ENCODE results near the gene NEK2. TPM values are rescaled to one million over a fixed set of nuclear protein-coding genes. Genes with fewer than 3 reads are reported as not detected.
"Not testable (repeated sequence)": the region's sequence is repeated elsewhere in the genome, so short reads cannot be mapped to it uniquely, and the experiment has no call there.

NEK2 gene
- total RNA-seq = 1 to 10 TPM in 1 of 3 donors, not detected in 2; 1.8 TPM

DNA sequence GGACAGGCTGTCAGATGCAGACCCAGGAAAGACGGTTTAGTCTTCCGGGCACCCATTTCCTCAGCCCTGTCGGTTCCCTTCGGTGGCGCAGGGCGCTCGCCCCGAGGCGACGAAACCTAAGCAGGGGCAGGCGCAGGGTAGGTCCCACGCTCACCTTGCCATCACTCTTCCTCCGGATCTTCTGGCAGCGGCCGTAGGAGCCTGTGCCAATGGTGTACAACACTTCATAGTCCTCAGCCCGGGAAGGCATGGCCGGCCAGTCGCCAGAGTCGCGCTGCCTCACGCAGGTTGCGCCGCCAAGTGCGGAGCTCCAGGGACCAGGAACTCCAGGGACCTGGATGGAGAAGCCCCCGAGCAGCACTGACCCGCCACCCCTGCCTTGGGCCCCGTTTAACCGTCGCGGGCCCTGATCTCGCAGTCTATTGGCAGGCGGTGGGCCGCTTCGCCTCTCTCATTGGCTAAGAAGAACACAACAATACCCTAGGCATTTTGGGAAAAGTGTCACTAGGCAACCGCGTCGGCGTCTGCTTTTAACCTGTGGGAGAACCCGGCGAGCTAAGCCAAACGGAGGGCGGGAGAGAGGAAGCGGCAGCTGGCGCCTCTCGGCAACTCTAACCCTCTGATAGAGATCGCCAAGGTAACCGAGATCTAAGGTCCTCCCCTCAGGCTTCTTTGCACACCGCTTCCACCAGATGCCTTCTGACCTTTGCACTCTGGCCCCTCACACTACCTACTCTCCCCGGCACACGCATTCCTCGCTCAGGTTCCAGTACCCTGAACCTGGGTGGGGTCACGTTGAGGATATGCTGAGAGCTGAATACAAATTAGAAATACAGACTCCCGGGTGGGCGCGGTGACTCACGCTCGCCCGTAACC lies at the start of gene NEK2:
TSS of gene NEK2 (minus strand) at position 392 of the 876 bp plus-strand sequence. CDS start at position 250, 142 bp downstream.
- TF ChIP-seq POLR2AphosphoS5 (IDR thresholded peaks at IDR 0.05) (peak in 2 of 3 donors; percentile 8 to 43), POLR2A (IDR thresholded peaks at IDR 0.05) (no peak)
- DNase-seq (ENCODE audit: low spot score in 2 of 2) = peak; percentile 84 to 87
- peaks cover 0 to 4% of the 10 kb centered on the region in 2 donors for H3K4me1 ChIP-seq
- intact Hi-C loops (cut with DNase I; ENCODE audit: low total_unique reads) = no loop called here
- H3K9me3 ChIP-seq = no peaks in the 10 kb centered on the region
- no peaks in the 10 kb centered on the region for H3K36me3 ChIP-seq
- H3K27me3 ChIP-seq = no peaks in the 10 kb centered on the region
- peak within 1 kb of the TSS; percentile 48 to 75 (median 60) for H3K4me3 ChIP-seq
- H3K27ac ChIP-seq = peak within 1 kb of the TSS in 1 of 2 donors; percentile 33

DNA sequence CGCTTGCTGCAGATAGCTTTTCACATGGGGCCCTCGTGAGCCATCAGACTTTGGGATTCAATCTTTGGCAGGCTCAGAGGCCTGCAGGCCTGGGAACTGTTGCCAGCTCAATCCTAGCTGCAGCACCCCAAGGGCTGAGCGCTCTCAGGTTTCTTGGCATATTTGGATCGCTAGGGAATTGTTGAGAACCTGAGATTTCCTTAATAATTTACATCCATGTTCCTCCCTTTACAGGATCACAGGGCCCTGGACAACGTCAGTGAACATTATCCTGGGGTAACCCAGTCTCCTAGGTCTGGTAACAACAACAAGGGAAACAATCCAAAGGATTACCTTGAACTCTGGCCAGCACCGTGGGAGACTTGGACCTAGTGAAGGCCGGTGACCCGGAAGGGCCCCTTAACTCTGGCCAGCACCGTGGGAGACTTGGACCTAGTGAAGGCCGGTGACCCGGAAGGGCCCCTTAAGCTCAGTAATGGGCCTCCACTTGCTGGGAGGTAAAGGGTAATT lies 49.3 kb upstream of the NEK2 start:
- Histone ChIP-seq H3K36me3 (no peaks in the 10 kb centered on the region), H3K9me3 (no peaks in the 10 kb centered on the region), H3K27ac (peak overlapping the region in 1 of 2 donors; percentile 25), H3K4me1 (no peaks in the 10 kb centered on the region), H3K4me3 (no peak overlapping the region), H3K27me3 (no peaks in the 10 kb centered on the region)
- TF ChIP-seq POLR2AphosphoS5 (IDR thresholded peaks at IDR 0.05) (no peak), POLR2A (IDR thresholded peaks at IDR 0.05) (no peak)
- TF ChIP-seq, protein P1, sequence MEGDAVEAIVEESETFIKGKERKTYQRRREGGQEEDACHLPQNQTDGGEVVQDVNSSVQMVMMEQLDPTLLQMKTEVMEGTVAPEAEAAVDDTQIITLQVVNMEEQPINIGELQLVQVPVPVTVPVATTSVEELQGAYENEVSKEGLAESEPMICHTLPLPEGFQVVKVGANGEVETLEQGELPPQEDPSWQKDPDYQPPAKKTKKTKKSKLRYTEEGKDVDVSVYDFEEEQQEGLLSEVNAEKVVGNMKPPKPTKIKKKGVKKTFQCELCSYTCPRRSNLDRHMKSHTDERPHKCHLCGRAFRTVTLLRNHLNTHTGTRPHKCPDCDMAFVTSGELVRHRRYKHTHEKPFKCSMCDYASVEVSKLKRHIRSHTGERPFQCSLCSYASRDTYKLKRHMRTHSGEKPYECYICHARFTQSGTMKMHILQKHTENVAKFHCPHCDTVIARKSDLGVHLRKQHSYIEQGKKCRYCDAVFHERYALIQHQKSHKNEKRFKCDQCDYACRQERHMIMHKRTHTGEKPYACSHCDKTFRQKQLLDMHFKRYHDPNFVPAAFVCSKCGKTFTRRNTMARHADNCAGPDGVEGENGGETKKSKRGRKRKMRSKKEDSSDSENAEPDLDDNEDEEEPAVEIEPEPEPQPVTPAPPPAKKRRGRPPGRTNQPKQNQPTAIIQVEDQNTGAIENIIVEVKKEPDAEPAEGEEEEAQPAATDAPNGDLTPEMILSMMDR (IDR thresholded peaks at IDR 0.05) = no peak
- intact Hi-C loops (cut with DNase I; ENCODE audit: low total_unique reads) = no loop called here
- no peak for DNase-seq (ENCODE audit: low spot score in 2 of 2)

DNA sequence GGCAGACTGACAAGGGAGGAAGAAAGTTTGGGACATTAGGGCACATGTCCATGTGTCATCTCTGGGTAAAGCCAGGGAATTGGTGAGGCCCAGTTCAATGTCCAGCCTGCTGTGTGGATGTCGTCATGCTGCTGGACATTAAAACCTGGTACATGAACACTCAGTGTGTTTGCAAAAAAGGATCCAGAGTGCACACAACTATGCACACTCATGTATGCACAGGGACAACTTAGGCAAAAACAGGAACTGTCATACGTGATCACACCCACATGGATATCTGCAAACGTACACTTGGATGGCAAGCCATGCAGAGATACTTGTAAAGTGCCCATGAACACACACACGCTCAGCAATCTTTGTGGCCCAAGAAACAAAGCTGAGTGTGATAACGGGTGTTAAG lies 47.9 kb upstream of the NEK2 start:
- H3K27me3 ChIP-seq = no peaks in the 10 kb centered on the region
- no peaks in the 10 kb centered on the region for H3K9me3 ChIP-seq
- no peak overlapping the region for H3K4me3 ChIP-seq
- no peaks in the 10 kb centered on the region for H3K36me3 ChIP-seq
- DNase-seq (ENCODE audit: low spot score in 2 of 2) = no peak
- no peaks in the 10 kb centered on the region for H3K4me1 ChIP-seq
- TF ChIP-seq, protein P1 (IDR thresholded peaks at IDR 0.05) = no peak
- no peak overlapping the region for H3K27ac ChIP-seq
- intact Hi-C loops (cut with DNase I; ENCODE audit: low total_unique reads) = no loop called here

DNA sequence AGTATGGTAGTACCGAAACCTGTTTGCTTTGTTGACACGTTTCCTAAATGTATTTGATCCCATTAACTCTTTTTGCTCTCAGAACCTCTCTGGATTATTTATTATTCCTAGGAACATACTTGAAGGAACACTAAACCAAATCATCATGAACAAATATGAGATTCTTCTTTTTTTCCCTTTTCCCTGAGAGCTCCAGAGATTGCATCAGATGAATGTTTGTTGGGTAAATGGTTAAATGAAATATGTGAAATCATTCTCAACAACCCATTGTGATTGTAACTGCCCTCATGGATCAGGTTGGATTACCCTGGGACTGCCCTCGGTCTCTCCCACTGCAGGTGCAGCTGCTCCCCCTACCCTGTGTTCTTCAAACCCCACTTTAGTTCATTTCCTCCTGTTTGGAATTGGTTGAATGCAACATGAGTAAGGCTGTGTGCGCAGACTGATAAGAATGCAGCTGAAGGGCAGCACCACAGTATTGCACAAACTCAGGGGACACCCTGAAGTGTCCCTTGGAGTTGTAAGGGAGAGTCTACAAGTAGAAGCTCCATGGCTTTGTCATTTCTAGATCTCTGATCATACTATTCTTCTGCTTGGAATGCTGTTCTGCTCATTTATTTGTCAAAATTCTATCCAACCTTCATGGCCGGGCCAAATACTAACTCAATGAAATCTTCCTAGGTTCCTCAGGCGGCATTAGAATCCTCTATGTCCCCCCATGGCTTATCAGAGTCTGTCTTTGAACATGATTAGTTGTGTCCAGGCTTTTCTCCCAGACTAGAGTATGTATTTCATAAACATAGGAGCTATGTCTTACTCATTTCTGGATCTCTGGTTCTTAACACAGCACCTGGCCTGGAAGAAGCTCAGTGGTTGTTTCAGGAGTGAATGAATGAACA lies 47.1 kb upstream of the NEK2 start:
- intact Hi-C loops (cut with DNase I; ENCODE audit: low total_unique reads) = no loop called here
- no peaks in the 10 kb centered on the region for H3K4me1 ChIP-seq
- TF ChIP-seq POLR2A (IDR thresholded peaks at IDR 0.05) (no peak), POLR2AphosphoS5 (IDR thresholded peaks at IDR 0.05) (no peak)
- TF ChIP-seq, protein P1 (IDR thresholded peaks at IDR 0.05) = no peak
- H3K9me3 ChIP-seq = no peaks in the 10 kb centered on the region
- no peak for DNase-seq (ENCODE audit: low spot score in 2 of 2)
- no peak overlapping the region for H3K4me3 ChIP-seq
- H3K27ac ChIP-seq = no peak overlapping the region
- no peaks in the 10 kb centered on the region for H3K27me3 ChIP-seq
- no peaks in the 10 kb centered on the region for H3K36me3 ChIP-seq

DNA sequence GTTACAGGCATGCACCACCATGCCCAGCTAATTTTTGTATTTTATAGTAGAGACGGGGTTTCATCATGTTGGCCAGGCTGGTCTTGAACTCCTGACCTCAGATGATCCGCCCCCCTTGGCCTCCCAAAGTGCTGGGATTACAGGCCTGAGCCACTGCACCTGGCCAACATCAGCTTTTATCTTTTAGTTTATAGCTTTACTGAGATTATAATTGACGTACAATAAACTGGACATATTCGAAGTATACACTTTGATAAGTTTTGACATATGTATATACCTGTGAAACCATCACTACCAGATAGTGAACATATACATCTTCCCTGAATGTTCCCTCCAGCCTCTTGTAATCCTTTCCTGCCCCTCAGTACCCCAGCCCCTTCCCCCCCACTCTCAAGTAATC lies 41.1 kb upstream of the NEK2 start:
- H3K36me3 ChIP-seq; H3K9me3 ChIP-seq; H3K4me3 ChIP-seq; intact Hi-C loops (cut with DNase I; ENCODE audit: low total_unique reads); H3K27ac ChIP-seq; DNase-seq (ENCODE audit: low spot score in 2 of 2); H3K4me1 ChIP-seq; H3K27me3 ChIP-seq: not testable (repeated sequence)

All from breast epithelium (tissue), 4 donors.